A549 (cell line): ENCODE measurements around the gene TBCK. TPM values are rescaled to one million over a fixed set of nuclear protein-coding genes. Genes with fewer than 3 reads are reported as not detected.

Source experiments
- ATAC-seq, 2 experiments: fragments of 200-7000 bp in 1 of 2; fragments of >200 bp in 1 of 2; cut with Nextera tagmentation in 1 of 2; cut with Tn5 transposase in 1 of 2; 3 replicates each; pipeline versions ENCODE4 v1.8.0 to v1.9.1; 2018 to 2020; ENCODE audit warnings: mild to moderate bottlenecking in 1 of 2, moderate library complexity in 1 of 2
- CTCF ChIA-PET: fragments of 300-600 bp; sonication (Branson Sonifier 250); formaldehyde crosslinking; extraction: SDS; loops from one replicate; lab custom pipeline; 2021; ENCODE audit warnings: antibody characterized with exemption, inconsistent platforms; lab: Yijun Ruan, JAX
- POLR2A ChIA-PET: fragments of 350-600 bp; formaldehyde crosslinking; extraction: SDS; loops from one replicate; lab custom pipeline; 2021; ENCODE audit warnings: antibody characterized with exemption, inconsistent platforms; lab: Yijun Ruan, JAX
- DNase-seq, 2 experiments: peaks; one replicate each; pipeline versions ENCODE4 v3.0.0 to v3.0.0-alpha.2; 2011 to 2016; ENCODE audit warnings: low read depth in 1 of 2, low spot score in 1 of 2
- FAIRE-seq: peaks from 2 replicates; lab custom pipeline; 2011; peaks lifted over from hg19 to GRCh38; lab: Jason Lieb, UNC
- H3K27ac ChIP-seq, 2 experiments: fragments of >200 bp; sonication (Bioruptor Twin); formaldehyde crosslinking; 3 replicates each; pipeline ENCODE4 v1.5.1; 2016 to 2017
- H3K4me1 ChIP-seq: fragments of >200 bp; sonication (Bioruptor Twin); formaldehyde crosslinking; 3 replicates; pipeline ENCODE4 v1.6.1; 2016
- H3K4me2 ChIP-seq: fragments of >200 bp; sonication (Bioruptor Twin); formaldehyde crosslinking; 3 replicates; pipeline ENCODE4 v1.6.1; 2016
- H3K4me3 ChIP-seq: fragments of >200 bp; sonication (Bioruptor Twin); formaldehyde crosslinking; 3 replicates; pipeline ENCODE4 v1.5.1; 2016
- H3K9me3 ChIP-seq: fragments of >200 bp; sonication (Bioruptor Twin); formaldehyde crosslinking; 3 replicates; pipeline ENCODE4 v1.6.1; 2016
- BHLHE40 ChIP-seq: IDR thresholded peaks from 2 replicates; pipeline ENCODE4 v1.6.1; 2012; ENCODE audit warnings: low read depth, low read length, inconsistent platforms
- CBX2 ChIP-seq: fragments of 200-600 bp; sonication (generic); IDR thresholded peaks from 2 replicates; pipeline ENCODE4 v1.6.1; 2016; ENCODE audit warnings: low read depth, mild to moderate bottlenecking, borderline replicate concordance
- E2F6 ChIP-seq: IDR thresholded peaks from 2 replicates; pipeline ENCODE4 v1.6.1; 2012; ENCODE audit warnings: low read depth, borderline replicate concordance
- ELK1 ChIP-seq: fragments of 150-350 bp; IDR thresholded peaks from 2 replicates; pipeline ENCODE4 v1.6.1; 2014; ENCODE audit warnings: low read depth, mild to moderate bottlenecking, low read length
- EP300 ChIP-seq, 2 experiments: fragments of >200 bp; sonication (Bioruptor Twin); formaldehyde crosslinking; IDR thresholded peaks; 2 replicates in 1 of 2; 3 replicates in 1 of 2; pipeline ENCODE4 v1.6.1; 2016 to 2017
- FOXS1 ChIP-seq: fragments of 250-450 bp; sonication (Bioruptor Pico); IDR thresholded peaks from 2 replicates; pipeline ENCODE4 v1.5.0; 2020; ENCODE audit warnings: mild to moderate bottlenecking, moderate library complexity
- GATA3 ChIP-seq: IDR thresholded peaks from 2 replicates; pipeline ENCODE4 v1.6.1; 2012; ENCODE audit warnings: borderline replicate concordance
- HOXA7 ChIP-seq: fragments of 250-450 bp; sonication (Bioruptor Pico); IDR thresholded peaks from 2 replicates; pipeline ENCODE4 v1.5.0; 2020; ENCODE audit warnings: mild to moderate bottlenecking, moderate library complexity
- HOXB5 ChIP-seq: fragments of 250-450 bp; sonication (Bioruptor Pico); IDR thresholded peaks from 2 replicates; pipeline ENCODE4 v1.5.0; 2020; ENCODE audit warnings: mild to moderate bottlenecking, moderate library complexity
- JUN ChIP-seq, 2 experiments: fragments of >200 bp; sonication (Bioruptor Twin); formaldehyde crosslinking; IDR thresholded peaks; 2 replicates in 1 of 2; 3 replicates in 1 of 2; pipeline ENCODE4 v1.6.1; 2016 to 2017
- MAFK ChIP-seq: fragments of 450-650 bp; IDR thresholded peaks from 2 replicates; pipeline ENCODE4 v1.6.1; 2014; ENCODE audit not compliant: partially characterized antibody
- MAZ ChIP-seq: fragments of 150-350 bp; IDR thresholded peaks from 2 replicates; pipeline ENCODE4 v1.6.1; 2014; ENCODE audit warnings: antibody characterized with exemption, low read depth, low read length, borderline replicate concordance
- NFE2L2 ChIP-seq: fragments of 150-350 bp; conservative IDR thresholded peaks from 2 replicates; pipeline ENCODE4 v1.6.1; 2014; ENCODE audit warnings: low read length
- NPAS2 ChIP-seq: fragments of 250-450 bp; sonication (Bioruptor Pico); IDR thresholded peaks from 2 replicates; pipeline ENCODE4 v1.8.0; 2022; ENCODE audit warnings: mild to moderate bottlenecking, moderate library complexity, borderline replicate concordance
- NR3C1 ChIP-seq: fragments of >200 bp; sonication (Bioruptor Twin); formaldehyde crosslinking; IDR thresholded peaks from 3 replicates; pipeline ENCODE4 v1.6.1; 2017
- PBX3 ChIP-seq: IDR thresholded peaks from 2 replicates; pipeline ENCODE4 v1.6.1; 2012
- RCOR1 ChIP-seq: fragments of 150-350 bp; IDR thresholded peaks from 2 replicates; pipeline ENCODE4 v1.6.1; 2014; ENCODE audit warnings: antibody characterized with exemption, low read length, low read depth
- RFX5 ChIP-seq: fragments of 450-650 bp; IDR thresholded peaks from 2 replicates; pipeline ENCODE4 v1.7.1; 2014; ENCODE audit warnings: antibody characterized with exemption, mild to moderate bottlenecking, moderate library complexity
- RNF2 ChIP-seq: fragments of 200-600 bp; sonication (generic); IDR thresholded peaks from 2 replicates; pipeline ENCODE4 v1.6.1; 2016; ENCODE audit warnings: low read depth, mild to moderate bottlenecking, antibody characterized with exemption, moderate library complexity, borderline replicate concordance
- SMC3 ChIP-seq: fragments of >200 bp; sonication (Bioruptor Twin); formaldehyde crosslinking; IDR thresholded peaks from 3 replicates; pipeline ENCODE4 v1.6.1; 2018; ENCODE audit warnings: inconsistent platforms
- SREBF2 ChIP-seq: fragments of 450-650 bp; IDR thresholded peaks from 2 replicates; pipeline ENCODE4 v1.6.1; 2014; ENCODE audit warnings: mild to moderate bottlenecking, moderate library complexity
- TFCP2L1 ChIP-seq: fragments of 250-450 bp; sonication (Bioruptor Pico); IDR thresholded peaks from 2 replicates; pipeline ENCODE4 v1.5.0; 2021; ENCODE audit warnings: mild to moderate bottlenecking
- TP53 ChIP-seq: fragments of 250-450 bp; sonication (Bioruptor Pico); IDR thresholded peaks from 2 replicates; pipeline ENCODE4 v1.5.0; 2021; ENCODE audit warnings: mild to moderate bottlenecking, moderate library complexity
- ZNF302 ChIP-seq: fragments of 250-450 bp; sonication (Bioruptor Pico); IDR thresholded peaks from 2 replicates; pipeline ENCODE4 v1.9.0; 2021; ENCODE audit warnings: inconsistent platforms, mild to moderate bottlenecking, moderate library complexity
- ZSCAN20 ChIP-seq: fragments of 250-450 bp; sonication (Bioruptor Pico); IDR thresholded peaks from 2 replicates; pipeline ENCODE4 v1.8.0; 2022; ENCODE audit warnings: mild to moderate bottlenecking, moderate library complexity
- WGBS: methylation state at CpG from one replicate; pipeline ENCODE4 v1.1.6; 2017; ENCODE audit errors: missing lambda C conversion rate; 5-methylcytosine and 5-hydroxymethylcytosine counted together
- polyA plus RNA-seq, 4 experiments: library from polyadenylated mRNA; depleted of rRNA in 3 of 4; stranded (reverse); fragments of >200 nt; fragmentation: RNase III in 1 of 4; extraction: RNeasy Plus Mini Kit Qiagen cat#74134 plus additional on column Dnase treatment in 1 of 4; gene quantifications; 2 replicates in 3 of 4; 3 replicates in 1 of 4; pipeline ENCODE4 v1.2.3, GENCODE V29; 2011 to 2017

Gene TBCK
- polyA plus RNA-seq, 2 of the 4 experiments (the other 2 are of a cell fraction): 3.9 to 18.4 TPM

GRCh38 chr4:106104276-106104675, 211.7 kb downstream of the TBCK start:
- Histone ChIP-seq H3K4me2 (no peak overlapping the region), H3K4me1 (no peaks in the 10 kb centered on the region), H3K27ac (no peak overlapping the region), H3K4me3 (no peak overlapping the region)
- DNase-seq (no peak), FAIRE-seq (no peak)
- CTCF ChIA-PET: no interaction called here
- no peak for TF ChIP-seq ZSCAN20 (CRISPR knock-in tag)
- TF ChIP-seq RCOR1: no peak
- no peak for TF ChIP-seq FOXS1 (CRISPR knock-in tag)
- TF ChIP-seq MAZ: no peak
- TF ChIP-seq BHLHE40: no peak
- no peak for TF ChIP-seq GATA3
- TF ChIP-seq E2F6: no peak
- TF ChIP-seq ELK1: no peak
- no peak for TF ChIP-seq SREBF2
- no peak for TF ChIP-seq HOXB5 (CRISPR knock-in tag)
- no peak for TF ChIP-seq RNF2
- TF ChIP-seq, all 56 proteins: peak for 0
- no CpG with 5 or more reads among the region's 1 CpG for WGBS
- no peak for ATAC-seq
- no peaks in the 10 kb centered on the region for H3K9me3 ChIP-seq
- POLR2A ChIA-PET: no interaction called here

- Histone ChIP-seq H3K27ac (no peak overlapping the region), H3K4me2 (no peak overlapping the region), H3K4me1 (no peaks in the 10 kb centered on the region), H3K4me3 (no peak overlapping the region), H3K9me3 (no peaks in the 10 kb centered on the region; the same call in 2 of the 3 replicates)
- DNase-seq: no peak
- 77% methylated on average over 1 of the region's 1 CpG for WGBS
- no peak for FAIRE-seq
- ChIA-PET POLR2A (no interaction called here), CTCF (no interaction called here)
- no peak for TF ChIP-seq HOXA7 (CRISPR knock-in tag)
- TF ChIP-seq JUN (IDR thresholded peaks at IDR 0.05): no peak
- no peak for TF ChIP-seq SMC3
- TF ChIP-seq ZNF302 (CRISPR knock-in tag): no peak
- no peak for TF ChIP-seq PBX3
- no peak for TF ChIP-seq E2F6
- no peak for TF ChIP-seq BHLHE40
- no peak for TF ChIP-seq CBX2
- no peak for TF ChIP-seq TP53 (CRISPR knock-in tag)
- TF ChIP-seq MAFK: no peak
- no peak for TF ChIP-seq TFCP2L1 (CRISPR knock-in tag)
- no peak for TF ChIP-seq NR3C1
- no peak for TF ChIP-seq NFE2L2
- TF ChIP-seq RFX5: no peak
- no peak for TF ChIP-seq NPAS2
- TF ChIP-seq RCOR1: no peak
- TF ChIP-seq EP300 (IDR thresholded peaks at IDR 0.05): no peak
- TF ChIP-seq GATA3: no peak
- ATAC-seq: no peak
Measured at GRCh38 chr4:106096454-106096853, 219.6 kb downstream of the TBCK start.
